Liver (tissue), 9 donors: Measurements from ENCODE around the gene CPSF3. TPM values are rescaled to one million over a fixed set of nuclear protein-coding genes. Genes with fewer than 3 reads are reported as not detected.

Experiments used
- DNase-seq: peaks from one replicate; pipeline ENCODE4 v3.0.0-alpha.2; 2017; ENCODE audit warnings: low spot score
- H3K27ac ChIP-seq, 2 donors: one replicate each; pipeline ENCODE4 v1.7.0; 2013; ENCODE audit warnings: inconsistent platforms in 2 of 2, low read length in 2 of 2, control low read depth in 1 of 2, low read depth in 1 of 2, mild to moderate bottlenecking in 1 of 2
- H3K27me3 ChIP-seq, 4 donors: one replicate each; pipeline versions ENCODE4 v1.6.1 to v1.7.0; 2013; ENCODE audit warnings: low read length in 3 of 4, inconsistent platforms in 1 of 4, mild to moderate bottlenecking in 1 of 4, moderate library complexity in 1 of 4; ENCODE audit not compliant: control insufficient read depth in 4 of 4, insufficient read depth in 4 of 4
- H3K36me3 ChIP-seq, 4 donors: one replicate each; pipeline versions ENCODE4 v1.6.1 to v1.7.0; 2013; ENCODE audit warnings: low read length in 3 of 4, mild to moderate bottlenecking in 3 of 4, low read depth in 1 of 4, moderate library complexity in 1 of 4; ENCODE audit not compliant: control insufficient read depth in 4 of 4, insufficient read depth in 3 of 4
- H3K4me1 ChIP-seq, 4 donors: one replicate each; pipeline versions ENCODE4 v1.6.1 to v1.7.0; 2013; ENCODE audit warnings: low read length in 3 of 4, mild to moderate bottlenecking in 3 of 4, moderate library complexity in 1 of 4; ENCODE audit not compliant: control insufficient read depth in 4 of 4, insufficient read depth in 4 of 4
- H3K4me3 ChIP-seq, 3 donors: one replicate each; pipeline versions ENCODE4 v1.6.1 to v1.7.0; 2013; ENCODE audit warnings: low read length in 3 of 3, control low read depth in 1 of 3, low read depth in 1 of 3, mild to moderate bottlenecking in 1 of 3
- H3K9ac ChIP-seq, 2 donors: one replicate each; pipeline ENCODE4 v1.7.0; 2013; ENCODE audit warnings: low read length in 2 of 2, mild to moderate bottlenecking in 2 of 2, moderate library complexity in 2 of 2, control low read depth in 1 of 2, low read depth in 1 of 2
- H3K9me3 ChIP-seq, 4 donors: one replicate each; pipeline versions ENCODE4 v1.6.1 to v1.7.0; 2013; ENCODE audit warnings: low read length in 3 of 4; ENCODE audit not compliant: control insufficient read depth in 4 of 4
- EGR1 ChIP-seq, 2 donors: IDR thresholded peaks; 2 replicates each; pipeline ENCODE4 v1.6.1; 2016 to 2018; ENCODE audit warnings: antibody characterized with exemption in 2 of 2, low read depth in 2 of 2
- FOXA1 ChIP-seq: IDR thresholded peaks from 2 replicates; pipeline ENCODE4 v1.6.1; 2016; ENCODE audit warnings: antibody characterized with exemption
- GABPA ChIP-seq, 2 donors: IDR thresholded peaks in 1 of 2; conservative IDR thresholded peaks in 1 of 2; 2 replicates each; pipeline ENCODE4 v1.6.1; 2016; ENCODE audit warnings: antibody characterized with exemption in 2 of 2, mild to moderate bottlenecking in 1 of 2, moderate library complexity in 1 of 2
- JUND ChIP-seq, 2 donors: IDR thresholded peaks; 2 replicates each; pipeline ENCODE4 v1.6.1; 2016; ENCODE audit warnings: antibody characterized with exemption in 2 of 2
- RAD21 ChIP-seq, 2 donors: IDR thresholded peaks; 2 replicates each; pipeline ENCODE4 v1.6.1; 2016; ENCODE audit warnings: antibody characterized with exemption in 2 of 2, mild to moderate bottlenecking in 2 of 2
- RXRA ChIP-seq, 2 donors: IDR thresholded peaks; 2 replicates each; pipeline ENCODE4 v1.6.1; 2017 to 2018; ENCODE audit warnings: antibody characterized with exemption in 2 of 2, mild to moderate bottlenecking in 1 of 2
- SP1 ChIP-seq: IDR thresholded peaks from 2 replicates; pipeline ENCODE4 v1.6.1; 2018; ENCODE audit warnings: antibody characterized with exemption, mild to moderate bottlenecking
- TAF1 ChIP-seq: conservative IDR thresholded peaks from 2 replicates; pipeline ENCODE4 v1.6.1; 2016; ENCODE audit warnings: antibody characterized with exemption, mild to moderate bottlenecking
- YY1 ChIP-seq: IDR thresholded peaks from 2 replicates; pipeline ENCODE4 v1.6.1; 2016; ENCODE audit warnings: antibody characterized with exemption, mild to moderate bottlenecking
- WGBS: extraction: QIAGEN DNeasy Blood & Tissue Kit; methylation state at CpG from one replicate; pipeline ENCODE4 v1.1.7; 2013; 5-methylcytosine and 5-hydroxymethylcytosine counted together
- polyA plus RNA-seq, 2 donors: library from polyadenylated mRNA; stranded (reverse) in 1 of 2; unstranded in 1 of 2; fragments of 200-250 nt in 1 of 2; fragments of >200 nt in 1 of 2; fragmentation: Nextera tagmentation in 1 of 2; extraction: Ambion mirVana in 1 of 2; gene quantifications; one replicate each; pipeline versions ENCODE4 v1.2.1 to v1.2.3, GENCODE V29; 2013 to 2015
- total RNA-seq, 2 donors: library from RNA; depleted of rRNA; stranded (reverse); fragments of >200 nt; gene quantifications; one replicate each; pipeline ENCODE4 v1.2.3, GENCODE V29; 2014
- TF ChIP-seq, protein P1 (sequence below): IDR thresholded peaks from 2 replicates; pipeline ENCODE4 v1.6.1; 2016; ENCODE audit warnings: antibody characterized with exemption
- TF ChIP-seq, protein P2 (sequence below): IDR thresholded peaks from 2 replicates; pipeline ENCODE4 v1.6.1; 2016; ENCODE audit warnings: antibody characterized with exemption
- TF ChIP-seq, protein P3 (sequence below): fragments of 150-350 bp; IDR thresholded peaks from 2 replicates; pipeline ENCODE4 v1.5.1; 2017; ENCODE audit warnings: improper control_type of control experiment, low read depth, low read length; ENCODE audit not compliant: missing input control
- TF ChIP-seq, protein P4 (sequence below): IDR thresholded peaks from 2 replicates; pipeline ENCODE4 v1.6.1; 2016; ENCODE audit warnings: antibody characterized with exemption
- donor health status: healthy.
- donor health status: healthy.
- donor health status: healthy.
- donor health status: healthy.
- donor health status: healthy.

The CPSF3 gene
- total and polyA plus RNA-seq, 4 donors: 8.7 to 32.2 (median 16.9) TPM

DNA sequence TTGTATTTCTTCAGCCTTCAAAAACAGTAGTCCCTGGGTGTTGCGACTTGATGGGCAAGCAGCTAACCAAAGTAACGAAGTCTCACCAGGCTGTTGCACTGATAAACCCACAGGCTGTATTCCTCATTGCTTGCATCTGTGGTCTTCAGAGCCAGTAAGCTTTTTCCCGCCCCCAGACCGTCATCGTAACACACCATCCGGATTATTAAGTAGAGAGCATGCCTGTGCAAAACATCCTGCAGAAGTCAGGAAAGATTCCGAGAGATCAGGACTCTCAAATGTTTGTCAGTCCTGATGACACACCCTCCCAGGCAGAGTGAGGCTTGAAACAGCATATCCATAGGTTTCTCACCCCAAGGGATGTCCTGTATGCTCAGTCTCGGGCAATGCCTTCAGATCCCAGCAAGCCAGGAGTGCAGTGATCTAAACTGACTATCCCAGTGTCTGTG is 16.1 kb upstream of the CPSF3 start:
- H3K36me3 ChIP-seq: peaks cover 0 to 10% (median 1%) of the 10 kb centered on the region in 4 donors

DNA sequence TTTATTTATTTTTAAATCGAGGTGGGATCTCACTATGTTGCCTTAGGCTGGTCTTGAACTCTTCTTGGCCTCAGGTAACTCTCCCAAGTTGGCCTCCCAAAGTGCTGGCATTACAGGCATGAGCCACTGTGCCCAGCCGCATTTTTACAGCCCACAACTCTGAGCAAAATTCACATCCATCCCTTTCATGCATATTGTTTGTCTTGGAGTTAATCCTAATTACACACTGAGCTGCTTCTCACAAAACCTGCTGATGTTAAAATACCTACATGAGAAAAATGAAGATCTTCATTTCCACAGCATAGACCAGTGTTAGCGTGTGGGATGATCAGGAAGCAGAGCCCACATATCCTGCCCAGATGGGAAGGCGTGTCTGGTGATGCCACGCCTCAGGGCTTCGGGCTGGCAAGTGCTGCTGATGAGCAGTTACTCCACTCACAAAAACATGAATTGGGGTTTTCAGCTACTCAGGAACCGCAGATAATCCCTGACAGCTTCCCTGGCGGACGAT is 14.8 kb upstream of the CPSF3 start:
- no peak for TF ChIP-seq EGR1 (IDR thresholded peaks at IDR 0.05; ENCODE audit: low read depth in 2 of 2)
- TF ChIP-seq FOXA1: no peak
- no peak for TF ChIP-seq YY1
- TF ChIP-seq TAF1: no peak
- TF ChIP-seq, protein P1, sequence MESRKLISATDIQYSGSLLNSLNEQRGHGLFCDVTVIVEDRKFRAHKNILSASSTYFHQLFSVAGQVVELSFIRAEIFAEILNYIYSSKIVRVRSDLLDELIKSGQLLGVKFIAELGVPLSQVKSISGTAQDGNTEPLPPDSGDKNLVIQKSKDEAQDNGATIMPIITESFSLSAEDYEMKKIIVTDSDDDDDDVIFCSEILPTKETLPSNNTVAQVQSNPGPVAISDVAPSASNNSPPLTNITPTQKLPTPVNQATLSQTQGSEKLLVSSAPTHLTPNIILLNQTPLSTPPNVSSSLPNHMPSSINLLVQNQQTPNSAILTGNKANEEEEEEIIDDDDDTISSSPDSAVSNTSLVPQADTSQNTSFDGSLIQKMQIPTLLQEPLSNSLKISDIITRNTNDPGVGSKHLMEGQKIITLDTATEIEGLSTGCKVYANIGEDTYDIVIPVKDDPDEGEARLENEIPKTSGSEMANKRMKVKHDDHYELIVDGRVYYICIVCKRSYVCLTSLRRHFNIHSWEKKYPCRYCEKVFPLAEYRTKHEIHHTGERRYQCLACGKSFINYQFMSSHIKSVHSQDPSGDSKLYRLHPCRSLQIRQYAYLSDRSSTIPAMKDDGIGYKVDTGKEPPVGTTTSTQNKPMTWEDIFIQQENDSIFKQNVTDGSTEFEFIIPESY: no peak

More for the DNA sequence above, 16.1 kb upstream of the CPSF3 start:
- Histone ChIP-seq H3K4me1 (no peaks in the 10 kb centered on the region), H3K27me3 (no peaks in the 10 kb centered on the region), H3K9ac (no peak overlapping the region), H3K27ac (no peak overlapping the region), H3K4me3 (no peak overlapping the region), H3K9me3 (no peaks in the 10 kb centered on the region)
- WGBS: 95% methylated on average over 8 of the region's 8 CpGs
- TF ChIP-seq RXRA (IDR thresholded peaks at IDR 0.05): no peak
- no peak for TF ChIP-seq TAF1
- TF ChIP-seq, protein P2, sequence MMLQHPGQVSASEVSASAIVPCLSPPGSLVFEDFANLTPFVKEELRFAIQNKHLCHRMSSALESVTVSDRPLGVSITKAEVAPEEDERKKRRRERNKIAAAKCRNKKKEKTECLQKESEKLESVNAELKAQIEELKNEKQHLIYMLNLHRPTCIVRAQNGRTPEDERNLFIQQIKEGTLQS: no peak
- TF ChIP-seq GABPA (IDR thresholded peaks at IDR 0.05 in 1 of 2, conservative IDR thresholded peaks at IDR 0.05 in 1 of 2): no peak
- TF ChIP-seq EGR1 (IDR thresholded peaks at IDR 0.05; ENCODE audit: low read depth in 2 of 2): no peak
- TF ChIP-seq SP1: no peak
- TF ChIP-seq, protein P3, sequence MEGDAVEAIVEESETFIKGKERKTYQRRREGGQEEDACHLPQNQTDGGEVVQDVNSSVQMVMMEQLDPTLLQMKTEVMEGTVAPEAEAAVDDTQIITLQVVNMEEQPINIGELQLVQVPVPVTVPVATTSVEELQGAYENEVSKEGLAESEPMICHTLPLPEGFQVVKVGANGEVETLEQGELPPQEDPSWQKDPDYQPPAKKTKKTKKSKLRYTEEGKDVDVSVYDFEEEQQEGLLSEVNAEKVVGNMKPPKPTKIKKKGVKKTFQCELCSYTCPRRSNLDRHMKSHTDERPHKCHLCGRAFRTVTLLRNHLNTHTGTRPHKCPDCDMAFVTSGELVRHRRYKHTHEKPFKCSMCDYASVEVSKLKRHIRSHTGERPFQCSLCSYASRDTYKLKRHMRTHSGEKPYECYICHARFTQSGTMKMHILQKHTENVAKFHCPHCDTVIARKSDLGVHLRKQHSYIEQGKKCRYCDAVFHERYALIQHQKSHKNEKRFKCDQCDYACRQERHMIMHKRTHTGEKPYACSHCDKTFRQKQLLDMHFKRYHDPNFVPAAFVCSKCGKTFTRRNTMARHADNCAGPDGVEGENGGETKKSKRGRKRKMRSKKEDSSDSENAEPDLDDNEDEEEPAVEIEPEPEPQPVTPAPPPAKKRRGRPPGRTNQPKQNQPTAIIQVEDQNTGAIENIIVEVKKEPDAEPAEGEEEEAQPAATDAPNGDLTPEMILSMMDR: no peak
- TF ChIP-seq, protein P4, sequence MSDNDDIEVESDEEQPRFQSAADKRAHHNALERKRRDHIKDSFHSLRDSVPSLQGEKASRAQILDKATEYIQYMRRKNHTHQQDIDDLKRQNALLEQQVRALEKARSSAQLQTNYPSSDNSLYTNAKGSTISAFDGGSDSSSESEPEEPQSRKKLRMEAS: no peak
- TF ChIP-seq RAD21 (IDR thresholded peaks at IDR 0.05): no peak
- TF ChIP-seq FOXA1: no peak
- TF ChIP-seq, protein P1: no peak
- TF ChIP-seq JUND (IDR thresholded peaks at IDR 0.05): no peak
- no peak for TF ChIP-seq YY1
- no peak for DNase-seq

More for the DNA sequence above, 14.8 kb upstream of the CPSF3 start:
- H3K27ac ChIP-seq: no peak overlapping the region
- peaks cover 0 to 10% (median 2%) of the 10 kb centered on the region in 4 donors for H3K36me3 ChIP-seq
- no peak overlapping the region for H3K9ac ChIP-seq
- no peak for DNase-seq
- WGBS: 78% methylated on average over 9 of the region's 9 CpGs
- H3K4me1 ChIP-seq: no peaks in the 10 kb centered on the region
- no peaks in the 10 kb centered on the region for H3K9me3 ChIP-seq
- H3K4me3 ChIP-seq: no peak overlapping the region
- no peaks in the 10 kb centered on the region for H3K27me3 ChIP-seq
